Myocyte (in vitro differentiated cells): Measurements from ENCODE around the gene RASSF9. TPM values are rescaled to one million over a fixed set of nuclear protein-coding genes. Genes with fewer than 3 reads are reported as not detected.

Source experiments
- total RNA-seq: library from RNA; depleted of rRNA; stranded (reverse); fragments of >200 nt; gene quantifications from 2 replicates; pipeline ENCODE4 v1.2.3, GENCODE V29; 2014

Gene RASSF9
- total RNA-seq, 1 donor from 2014 or later, result 0.08 TPM

Other genes starting within 250 kb of the RASSF9 start
- not detected in 2 replicates for gene NTS, start 37.9 kb upstream of the RASSF9 start, total RNA-seq